GM12873 (cell line): ENCODE results near the gene SIK3.

Experiments used
- TF ChIP-seq, protein P1 (sequence below): IDR thresholded peaks from 2 replicates; pipeline ENCODE4 v1.5.1; 2012; ENCODE audit warnings: low read depth, mild to moderate bottlenecking, moderate library complexity, low read length, control low read depth; ENCODE audit not compliant: insufficient read depth; ENCODE audit errors: missing control alignments

SIK3 gene

DNA sequence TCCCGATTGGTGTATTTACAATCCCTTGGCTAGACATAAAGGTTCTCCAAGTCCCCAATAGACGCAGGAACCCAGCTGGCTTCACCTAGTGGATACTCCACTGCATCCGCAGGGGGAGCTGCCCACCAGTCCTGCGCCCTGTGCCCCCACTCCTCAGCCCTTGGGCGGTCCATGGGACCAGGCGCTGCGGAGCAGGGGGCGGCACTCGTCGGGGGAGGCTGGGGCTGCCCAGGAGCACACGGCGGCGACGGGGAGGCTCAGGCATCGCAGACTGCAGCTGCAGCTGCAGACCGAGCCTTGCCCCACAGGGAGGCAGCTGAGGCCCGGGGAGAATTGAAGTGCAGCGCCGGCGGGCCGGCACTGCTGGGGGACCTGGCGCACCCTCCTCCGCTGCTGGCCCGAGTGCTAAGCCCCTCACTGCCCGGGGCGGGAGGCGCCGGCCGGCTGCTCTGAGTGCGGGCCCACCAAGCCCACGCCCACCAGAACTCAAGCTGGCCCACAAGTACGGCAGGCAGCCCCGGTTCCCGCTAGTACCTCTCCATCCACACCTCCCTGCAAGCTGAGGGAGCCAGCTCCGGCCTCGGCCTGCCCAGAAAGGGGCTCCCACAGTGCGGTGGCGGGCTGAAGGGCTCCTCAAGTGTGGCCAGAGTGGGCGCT is 12.2 kb upstream of the SIK3 start:
- TF ChIP-seq, protein P1, sequence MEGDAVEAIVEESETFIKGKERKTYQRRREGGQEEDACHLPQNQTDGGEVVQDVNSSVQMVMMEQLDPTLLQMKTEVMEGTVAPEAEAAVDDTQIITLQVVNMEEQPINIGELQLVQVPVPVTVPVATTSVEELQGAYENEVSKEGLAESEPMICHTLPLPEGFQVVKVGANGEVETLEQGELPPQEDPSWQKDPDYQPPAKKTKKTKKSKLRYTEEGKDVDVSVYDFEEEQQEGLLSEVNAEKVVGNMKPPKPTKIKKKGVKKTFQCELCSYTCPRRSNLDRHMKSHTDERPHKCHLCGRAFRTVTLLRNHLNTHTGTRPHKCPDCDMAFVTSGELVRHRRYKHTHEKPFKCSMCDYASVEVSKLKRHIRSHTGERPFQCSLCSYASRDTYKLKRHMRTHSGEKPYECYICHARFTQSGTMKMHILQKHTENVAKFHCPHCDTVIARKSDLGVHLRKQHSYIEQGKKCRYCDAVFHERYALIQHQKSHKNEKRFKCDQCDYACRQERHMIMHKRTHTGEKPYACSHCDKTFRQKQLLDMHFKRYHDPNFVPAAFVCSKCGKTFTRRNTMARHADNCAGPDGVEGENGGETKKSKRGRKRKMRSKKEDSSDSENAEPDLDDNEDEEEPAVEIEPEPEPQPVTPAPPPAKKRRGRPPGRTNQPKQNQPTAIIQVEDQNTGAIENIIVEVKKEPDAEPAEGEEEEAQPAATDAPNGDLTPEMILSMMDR = no peak

DNA sequence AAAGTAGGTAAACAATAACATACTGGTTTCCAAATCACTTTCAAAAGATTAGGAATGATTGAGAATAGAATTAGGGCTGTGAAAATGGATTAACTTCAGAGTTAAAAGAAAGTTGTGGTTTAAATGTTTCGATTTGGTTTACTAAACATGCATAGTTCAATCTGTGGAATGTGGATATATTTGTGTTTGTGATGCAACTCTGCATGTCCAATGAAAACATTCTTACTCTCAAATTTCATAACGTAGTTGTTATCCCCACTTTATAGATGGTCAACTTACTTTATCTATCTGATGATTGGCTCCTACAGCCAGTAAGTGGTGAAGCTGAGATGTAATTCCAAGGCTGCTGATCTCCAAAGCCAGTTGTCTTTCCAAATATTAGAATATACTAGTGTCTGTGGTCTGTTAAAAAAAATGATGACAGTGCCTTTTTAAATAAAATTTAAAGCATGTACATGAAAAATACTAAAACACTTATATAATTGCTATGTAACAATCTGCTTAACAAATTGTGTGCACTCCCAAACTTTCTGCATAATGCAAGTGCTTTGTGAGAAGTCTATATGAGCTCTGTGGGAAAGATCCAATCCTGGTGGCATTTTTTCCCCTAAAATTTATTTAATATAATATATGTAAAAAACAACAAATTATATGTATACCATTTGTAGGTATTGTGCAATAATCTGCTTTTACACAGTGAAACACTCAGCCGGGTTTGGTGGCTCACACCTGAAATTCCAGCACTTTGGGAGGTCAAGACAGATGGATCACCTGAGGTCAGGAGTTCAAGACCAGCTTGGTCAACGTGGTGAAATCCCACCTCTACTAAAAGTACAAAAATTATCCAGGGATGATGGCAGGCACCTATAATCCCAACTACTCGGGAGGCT is 9.7 kb upstream of the SIK3 start:
- TF ChIP-seq, protein P1 = no peak

DNA sequence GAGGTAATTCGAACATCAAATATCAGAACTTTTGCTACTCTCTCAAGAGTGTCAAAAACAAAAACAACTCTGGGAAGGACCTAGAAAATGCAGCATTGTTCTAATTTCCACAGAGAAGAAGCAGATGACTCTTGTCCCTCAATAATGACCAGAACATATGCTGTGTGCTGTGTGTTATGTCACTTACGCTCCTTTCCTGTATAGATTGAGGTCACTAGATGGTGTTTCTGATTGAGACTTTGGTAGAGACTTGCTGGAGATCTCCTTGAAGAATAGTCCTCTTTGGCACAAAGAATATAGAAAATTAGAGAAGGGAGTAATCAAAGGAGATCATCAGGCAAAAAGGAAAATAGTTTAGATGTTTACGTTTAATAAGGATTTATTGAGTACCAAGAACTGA is 2.3 kb upstream of the SIK3 start:
- TF ChIP-seq, protein P1 = no peak

DNA sequence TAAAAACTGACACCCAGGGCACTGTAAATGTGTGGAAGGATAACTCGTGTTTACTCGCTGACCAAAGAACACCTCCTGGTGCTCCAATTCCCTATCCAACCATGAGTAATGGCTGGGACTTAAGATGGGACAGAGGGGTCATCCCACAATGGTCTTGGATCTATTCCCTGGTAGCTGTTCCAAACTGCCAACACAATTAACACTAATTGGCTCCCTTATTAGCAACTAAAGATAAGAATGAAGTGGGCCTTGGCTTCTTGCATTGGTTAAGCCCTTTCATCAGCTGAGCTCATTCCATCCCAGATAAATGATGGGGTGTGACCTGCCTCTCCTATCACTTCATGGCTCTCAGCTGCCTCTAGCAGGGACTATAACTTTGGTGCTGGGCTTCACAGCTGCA is 1.5 kb upstream of the SIK3 start:
- TF ChIP-seq, protein P1 = no peak

GRCh38 chr11:117097389-117098268 is 599 bp downstream of the SIK3 start:
- TF ChIP-seq, protein P1 = no peak

GRCh38 chr11:117097014-117097388 is 1.2 kb downstream of the SIK3 start:
- TF ChIP-seq, protein P1 = no peak
